H1 (cell line): Measurements from ENCODE around the gene TCAIM. TPM values are rescaled to one million over a fixed set of nuclear protein-coding genes. Genes with fewer than 3 reads are reported as not detected.
"Not testable (repeated sequence)": the region's sequence is repeated elsewhere in the genome, so short reads cannot be mapped to it uniquely, and the experiment has no call there.

Experiments used
- CTCF ChIA-PET: fragments of 300-600 bp; sonication (Branson Sonifier 250); formaldehyde crosslinking; loops from one replicate; lab custom pipeline; 2021; ENCODE audit not compliant: partially characterized antibody; lab: Charles Lee
- POLR2A ChIA-PET: fragments of 300-600 bp; sonication (Branson Sonifier 250); formaldehyde crosslinking; loops from one replicate; lab custom pipeline; 2021; ENCODE audit warnings: inconsistent platforms; ENCODE audit not compliant: partially characterized antibody; lab: Charles Lee
- DNase-seq, 2 experiments: peaks; one replicate each; pipeline versions ENCODE4 v3.0.0 to v3.0.0-alpha.2; 2010 to 2022; ENCODE audit warnings: low spot score in 2 of 2, low read depth in 1 of 2, mixed read lengths in 1 of 2
- FAIRE-seq: peaks from 2 replicates; lab custom pipeline; 2011; peaks lifted over from hg19 to GRCh38; lab: Jason Lieb, UNC
- H2AFZ ChIP-seq: 2 replicates; pipeline ENCODE4 v1.8.1; 2012; ENCODE audit warnings: low read length, inconsistent platforms
- H2AK5ac ChIP-seq: 2 replicates; pipeline ENCODE4 v1.6.1; 2013; ENCODE audit warnings: low read depth, low read length
- H2BK120ac ChIP-seq: replicated peaks from 2 replicates; pipeline ENCODE3; 2013; ENCODE audit warnings: low read depth, low read length, inconsistent platforms
- H2BK12ac ChIP-seq: 2 replicates; pipeline ENCODE4 v1.6.1; 2013; ENCODE audit warnings: low read depth, low read length
- H2BK15ac ChIP-seq: 2 replicates; pipeline ENCODE4 v1.6.1; 2013; ENCODE audit warnings: low read length
- H2BK20ac ChIP-seq: 2 replicates; pipeline ENCODE4 v1.6.1; 2013; ENCODE audit warnings: low read length
- H2BK5ac ChIP-seq: 2 replicates; pipeline ENCODE4 v1.6.1; 2013; ENCODE audit warnings: low read depth, low read length
- H3K14ac ChIP-seq: 2 replicates; pipeline ENCODE4 v1.6.1; 2013; ENCODE audit warnings: inconsistent platforms; ENCODE audit not compliant: insufficient read length
- H3K18ac ChIP-seq: 2 replicates; pipeline ENCODE4 v1.6.1; 2013; ENCODE audit warnings: low read length; ENCODE audit errors: extremely low read depth
- H3K23ac ChIP-seq: 2 replicates; pipeline ENCODE4 v1.6.1; 2013; ENCODE audit warnings: inconsistent platforms; ENCODE audit not compliant: insufficient read length
- H3K23me2 ChIP-seq: 2 replicates; pipeline ENCODE4 v1.6.1; 2013; ENCODE audit warnings: low read depth, low read length
- H3K27ac ChIP-seq: 2 replicates; pipeline ENCODE4 v1.6.1; 2011; ENCODE audit warnings: low read depth, low read length, inconsistent platforms
- H3K27me3 ChIP-seq, 4 experiments: replicated peaks in 1 of 4; 1 replicate in 1 of 4; 2 replicates in 3 of 4; pipeline versions ENCODE4 v1.6.1 to v1.8.1; 2011 to 2013; ENCODE audit warnings: low read length in 3 of 4, mild to moderate bottlenecking in 3 of 4, inconsistent platforms in 2 of 4, mixed read lengths in 2 of 4, moderate library complexity in 1 of 4; ENCODE audit not compliant: control insufficient read depth in 3 of 4, insufficient read depth in 3 of 4; ENCODE audit errors: extremely low read depth in 1 of 4
- H3K36me3 ChIP-seq, 4 experiments: 2 replicates each; pipeline versions ENCODE4 v1.6.1 to v1.8.1; 2011 to 2013; ENCODE audit warnings: mild to moderate bottlenecking in 4 of 4, low read length in 3 of 4, moderate library complexity in 2 of 4, control low read depth in 1 of 4, inconsistent platforms in 1 of 4; ENCODE audit not compliant: insufficient read depth in 4 of 4, control insufficient read depth in 2 of 4
- H3K4ac ChIP-seq: replicated peaks from 2 replicates; pipeline ENCODE3; 2013; ENCODE audit warnings: low read length, low read depth, mixed read lengths, inconsistent platforms; ENCODE audit not compliant: insufficient read length
- H3K4me1 ChIP-seq, 4 experiments: replicated peaks in 1 of 4; 1 replicate in 1 of 4; 2 replicates in 3 of 4; pipeline versions ENCODE4 v1.6.1 to v1.8.1; 2011 to 2013; ENCODE audit warnings: low read length in 3 of 4, inconsistent platforms in 2 of 4, mixed read lengths in 1 of 4; ENCODE audit not compliant: insufficient read depth in 4 of 4, control insufficient read depth in 3 of 4
- H3K4me2 ChIP-seq, 2 experiments: 2 replicates each; pipeline versions ENCODE4 v1.6.1 to v1.8.1; 2011 to 2013; ENCODE audit warnings: low read depth in 2 of 2, low read length in 2 of 2, control low read depth in 1 of 2, inconsistent platforms in 1 of 2, mild to moderate bottlenecking in 1 of 2; ENCODE audit not compliant: insufficient read depth in 1 of 2
- H3K4me3 ChIP-seq, 4 experiments: fragments of 200-600, 300-600 bp in 1 of 4; sonication (generic), shearing (Covaris generic), sonication (Bioruptor Twin) in 1 of 4; 2 replicates each; pipeline versions ENCODE4 v1.5.1 to v1.8.1; 2011 to 2016; ENCODE audit warnings: low read length in 4 of 4, low read depth in 3 of 4, control low read depth in 2 of 4, inconsistent platforms in 2 of 4, mild to moderate bottlenecking in 2 of 4, mixed read lengths in 1 of 4, moderate library complexity in 1 of 4; ENCODE audit not compliant: insufficient read depth in 2 of 4; ENCODE audit errors: extremely low read depth in 1 of 4
- H3K56ac ChIP-seq: replicated peaks from 2 replicates; pipeline ENCODE3; 2013; ENCODE audit warnings: low read depth, mild to moderate bottlenecking, mixed read lengths, low read length, inconsistent platforms; ENCODE audit not compliant: insufficient read length
- H3K79me1 ChIP-seq: 2 replicates; pipeline ENCODE4 v1.6.1; 2013; ENCODE audit warnings: low read depth, low read length, control low read depth
- H3K79me2 ChIP-seq, 2 experiments: 2 replicates each; pipeline versions ENCODE4 v1.6.1 to v1.8.1; 2012 to 2013; ENCODE audit warnings: low read length in 2 of 2, mild to moderate bottlenecking in 2 of 2, inconsistent platforms in 1 of 2; ENCODE audit not compliant: insufficient read depth in 2 of 2, control insufficient read depth in 1 of 2
- H3K9ac ChIP-seq, 4 experiments: replicated peaks in 1 of 4; 1 replicate in 1 of 4; 2 replicates in 3 of 4; pipeline versions ENCODE4 v1.6.1 to v1.8.1; 2011 to 2013; ENCODE audit warnings: low read depth in 3 of 4, low read length in 3 of 4, control low read depth in 2 of 4, mild to moderate bottlenecking in 2 of 4, moderate library complexity in 2 of 4, inconsistent platforms in 1 of 4; ENCODE audit errors: extremely low read depth in 1 of 4
- H3K9me3 ChIP-seq, 2 experiments: 2 replicates each; pipeline versions ENCODE4 v1.6.1 to v1.8.1; 2012 to 2013; ENCODE audit warnings: mild to moderate bottlenecking in 2 of 2, moderate library complexity in 2 of 2, control low read depth in 1 of 2, inconsistent platforms in 1 of 2, low read depth in 1 of 2, low read length in 1 of 2, mixed read lengths in 1 of 2; ENCODE audit not compliant: insufficient read depth in 2 of 2
- H4K20me1 ChIP-seq, 2 experiments: replicated peaks in 1 of 2; 2 replicates each; pipeline versions ENCODE3 to v1.8.1; 2011 to 2013; ENCODE audit warnings: inconsistent platforms in 2 of 2, low read length in 2 of 2, mild to moderate bottlenecking in 1 of 2; ENCODE audit not compliant: insufficient read depth in 2 of 2, control insufficient read depth in 1 of 2
- H4K5ac ChIP-seq: 2 replicates; pipeline ENCODE4 v1.6.1; 2013; ENCODE audit warnings: low read length, low read depth, mixed read lengths, inconsistent platforms; ENCODE audit not compliant: insufficient read length
- H4K8ac ChIP-seq: 2 replicates; pipeline ENCODE4 v1.8.0; 2013; ENCODE audit warnings: mild to moderate bottlenecking, moderate library complexity, low read length, inconsistent platforms; ENCODE audit not compliant: insufficient read depth; ENCODE audit errors: extremely low read depth
- H4K91ac ChIP-seq: replicated peaks from 2 replicates; pipeline ENCODE3; 2013; ENCODE audit warnings: low read length, mixed read lengths, inconsistent platforms; ENCODE audit not compliant: insufficient read length
- BACH1 ChIP-seq: IDR thresholded peaks from 2 replicates; pipeline ENCODE4 v1.6.1; 2012; ENCODE audit warnings: low read length, improper control_type of control experiment
- KDM4A ChIP-seq: IDR thresholded peaks from one replicate; pipeline ENCODE4 v1.7.1; 2012; ENCODE audit warnings: low read depth, mild to moderate bottlenecking, moderate library complexity, low read length, inconsistent platforms; ENCODE audit not compliant: severe bottlenecking
- SRF ChIP-seq: IDR thresholded peaks from 2 replicates; pipeline ENCODE4 v1.6.1; 2011; ENCODE audit warnings: mild to moderate bottlenecking, low read depth, low read length, moderate library complexity
- TCF12 ChIP-seq: IDR thresholded peaks from 2 replicates; pipeline ENCODE4 v1.6.1; 2011; ENCODE audit warnings: low read depth, mild to moderate bottlenecking, low read length
- WGBS, 2 experiments: shearing (Covaris generic) in 1 of 2; methylation state at CpG; one replicate each; pipeline versions ENCODE4 v1.1.6 to v1.1.7; 2013 to 2015; ENCODE audit warnings: low lambda C conversion rate in 2 of 2, mixed read lengths in 2 of 2, inconsistent platforms in 1 of 2, low coverage in 1 of 2, missing lambda C conversion rate in 1 of 2; ENCODE audit not compliant: insufficient replicate concordance in 2 of 2, insufficient coverage in 1 of 2, insufficient read length in 1 of 2; ENCODE audit errors: extremely low coverage in 1 of 2, missing lambda C conversion rate in 1 of 2; 5-methylcytosine and 5-hydroxymethylcytosine counted together
- polyA plus RNA-seq, 7 experiments: library from polyadenylated mRNA; depleted of rRNA in 3 of 7; stranded (reverse) in 5 of 7; unstranded in 2 of 7; fragments of >200 nt in 5 of 7; fragments of 200-250 nt in 2 of 7; gene quantifications; 1 replicate in 5 of 7; 2 replicates in 1 of 7; 4 replicates in 1 of 7; pipeline versions ENCODE4 v1.2.1 to v1.2.3, GENCODE V29; 2011 to 2013; ENCODE audit warnings: missing spikeins in 2 of 7, mixed read lengths in 2 of 7
- total RNA-seq: library from RNA; stranded (reverse); fragmentation: NEBNext Ultra II Directional; extraction: Animal tissue kit (Norgen Biotek cat#: 25700); gene quantifications from 2 replicates; pipeline ENCODE4 v1.2.1, GENCODE V29; 2021

TCAIM gene
- total and polyA plus RNA-seq, 2 of the 8 experiments (the other 6 are each of a cell fraction or from before 2014, with no cell fraction given), result 6.9 to 22.1 TPM

GRCh38 chr3:44343421-44343820 lies 4.9 kb downstream of the TCAIM start (continued):
- TF ChIP-seq BACH1 (no peak), KDM4A (no peak), SRF (no peak), TCF12 (no peak)

GRCh38 chr3:44346590-44346989 lies 8.0 kb downstream of the TCAIM start:
- H2AK5ac ChIP-seq, H3K23me2 ChIP-seq, H2BK12ac ChIP-seq, H4K5ac ChIP-seq, CTCF ChIA-PET, H3K4me2 ChIP-seq, H3K4me3 ChIP-seq, H3K9ac ChIP-seq, H3K14ac ChIP-seq, DNase-seq, H3K4ac ChIP-seq, H2AFZ ChIP-seq, H3K79me1 ChIP-seq, H2BK15ac ChIP-seq, H3K27ac ChIP-seq, H3K9me3 ChIP-seq, H4K91ac ChIP-seq, H3K4me1 ChIP-seq, H2BK20ac ChIP-seq, FAIRE-seq, H3K56ac ChIP-seq, H2BK5ac ChIP-seq, H3K23ac ChIP-seq, H4K20me1 ChIP-seq, H3K36me3 ChIP-seq, H3K27me3 ChIP-seq, H3K18ac ChIP-seq, H2BK120ac ChIP-seq, H3K79me2 ChIP-seq, H4K8ac ChIP-seq: not testable (repeated sequence)
- POLR2A ChIA-PET, result interaction anchor here (1.3 to 1.6 kb wide), 2 partner anchors 9 to 13 kb away, joined by 3 to 6 read pairs; no protein-coding TSS in a partner anchor
- 98% methylated on average over 6 of the region's 6 CpGs; no CpG with 5 or more reads in 1 of the 2 experiments for WGBS, 2 experiments
